ENCODE results near the gene ENSA. TPM values are rescaled to one million over a fixed set of nuclear protein-coding genes. Genes with fewer than 3 reads are reported as not detected.

ENSA gene
- total RNA-seq, 1 experiment from 2014 or later: 178 TPM

DNA sequence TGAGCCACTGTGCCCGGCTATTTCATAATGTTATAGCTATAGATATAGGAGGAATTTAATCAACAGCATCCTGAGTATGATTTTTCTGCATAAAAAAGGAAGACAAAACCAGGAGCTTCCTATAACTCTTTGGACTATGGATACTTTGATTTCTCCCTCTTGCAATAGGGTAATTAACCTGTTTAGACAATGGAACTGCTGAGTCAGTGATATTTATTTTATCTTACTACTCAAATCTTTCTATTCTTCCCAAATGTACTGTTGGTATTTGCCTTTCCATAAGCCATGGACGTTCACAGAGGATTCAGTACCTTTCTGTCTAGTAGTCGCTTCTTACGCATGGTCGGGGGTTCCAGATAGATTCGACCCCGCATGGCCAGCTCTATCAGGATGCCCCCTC is 33.9 kb upstream of the ENSA start:
- ChIA-PET POLR2A (no interaction called here), CTCF (no interaction called here)
- Histone ChIP-seq H3K36me3 (ENCODE audit: control insufficient read depth, insufficient read depth, low read length) (no peaks in the 10 kb centered on the region), H3K9me3 (no peaks in the 10 kb centered on the region), H3K4me1 (peaks cover 7% of the 10 kb centered on the region), H3K27me3 (replicated peaks; ENCODE audit: control insufficient read depth, insufficient read depth, low read length) (no peaks in the 10 kb centered on the region), H3K4me3 (ENCODE audit: low read depth, low read length) (no peak overlapping the region)
- no peak overlapping the region for H3K4me3 Mint-ChIP-seq (ENCODE audit: unreplicated experiment)
- H3K36me3 Mint-ChIP-seq (ENCODE audit: insufficient read depth, unreplicated experiment): peaks cover 5% of the 10 kb centered on the region
- intact Hi-C loops (cut with micrococcal nuclease; ENCODE audit: unreplicated experiment): no loop called here
- BruUV-seq (replicated peaks): no TSS peak
- TF ChIP-seq, protein P1, sequence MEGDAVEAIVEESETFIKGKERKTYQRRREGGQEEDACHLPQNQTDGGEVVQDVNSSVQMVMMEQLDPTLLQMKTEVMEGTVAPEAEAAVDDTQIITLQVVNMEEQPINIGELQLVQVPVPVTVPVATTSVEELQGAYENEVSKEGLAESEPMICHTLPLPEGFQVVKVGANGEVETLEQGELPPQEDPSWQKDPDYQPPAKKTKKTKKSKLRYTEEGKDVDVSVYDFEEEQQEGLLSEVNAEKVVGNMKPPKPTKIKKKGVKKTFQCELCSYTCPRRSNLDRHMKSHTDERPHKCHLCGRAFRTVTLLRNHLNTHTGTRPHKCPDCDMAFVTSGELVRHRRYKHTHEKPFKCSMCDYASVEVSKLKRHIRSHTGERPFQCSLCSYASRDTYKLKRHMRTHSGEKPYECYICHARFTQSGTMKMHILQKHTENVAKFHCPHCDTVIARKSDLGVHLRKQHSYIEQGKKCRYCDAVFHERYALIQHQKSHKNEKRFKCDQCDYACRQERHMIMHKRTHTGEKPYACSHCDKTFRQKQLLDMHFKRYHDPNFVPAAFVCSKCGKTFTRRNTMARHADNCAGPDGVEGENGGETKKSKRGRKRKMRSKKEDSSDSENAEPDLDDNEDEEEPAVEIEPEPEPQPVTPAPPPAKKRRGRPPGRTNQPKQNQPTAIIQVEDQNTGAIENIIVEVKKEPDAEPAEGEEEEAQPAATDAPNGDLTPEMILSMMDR (IDR thresholded peaks at IDR 0.05; ENCODE audit: insufficient read depth in 1 of 2, low read depth in 1 of 2, low read length in 1 of 2, severe bottlenecking in 1 of 2, unreplicated experiment in 1 of 2): no peak
- H3K4me1 Mint-ChIP-seq (ENCODE audit: low read depth, unreplicated experiment): peaks cover 10% of the 10 kb centered on the region
- peaks cover 10% of the 10 kb centered on the region for H3K9me3 Mint-ChIP-seq (ENCODE audit: unreplicated experiment)
- H3K27ac Mint-ChIP-seq (ENCODE audit: unreplicated experiment): no peak overlapping the region
- H3K27me3 Mint-ChIP-seq (ENCODE audit: insufficient read depth, unreplicated experiment): no peaks in the 10 kb centered on the region
- DNase-seq: no peak

DNA sequence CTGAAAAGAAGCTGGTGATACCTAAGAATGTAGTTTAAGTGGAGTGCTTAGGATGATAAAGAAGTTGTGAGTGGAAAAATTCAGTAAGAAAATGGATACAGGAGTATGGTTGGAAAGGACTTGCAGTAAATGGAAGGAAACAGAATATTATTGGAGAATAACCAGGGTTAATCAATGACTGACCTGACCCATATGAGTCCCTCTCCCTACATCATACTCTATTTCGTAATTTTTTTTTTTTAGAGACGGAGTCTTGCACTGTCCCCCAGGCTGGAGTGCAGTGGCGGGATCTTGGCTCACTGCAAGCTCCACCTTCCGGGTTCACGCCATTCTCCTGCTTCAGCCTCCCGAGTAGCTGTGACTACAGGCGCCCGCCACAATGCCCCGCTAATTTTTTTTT is 33.4 kb upstream of the ENSA start:
- ChIA-PET CTCF (no interaction called here), POLR2A (no interaction called here)
- no peak overlapping the region for H3K4me3 Mint-ChIP-seq (ENCODE audit: unreplicated experiment)
- peaks cover 5% of the 10 kb centered on the region for H3K36me3 Mint-ChIP-seq (ENCODE audit: insufficient read depth, unreplicated experiment)
- TF ChIP-seq, protein P1 (IDR thresholded peaks at IDR 0.05; ENCODE audit: insufficient read depth in 1 of 2, low read depth in 1 of 2, low read length in 1 of 2, severe bottlenecking in 1 of 2, unreplicated experiment in 1 of 2): no peak
- no peak overlapping the region for H3K27ac Mint-ChIP-seq (ENCODE audit: unreplicated experiment)
- Histone ChIP-seq H3K36me3 (ENCODE audit: control insufficient read depth, insufficient read depth, low read length) (no peaks in the 10 kb centered on the region), H3K4me3 (ENCODE audit: low read depth, low read length) (no peak overlapping the region), H3K27me3 (replicated peaks; ENCODE audit: control insufficient read depth, insufficient read depth, low read length) (no peaks in the 10 kb centered on the region), H3K9me3 (no peaks in the 10 kb centered on the region), H3K4me1 (peaks cover 2% of the 10 kb centered on the region)
- no peak for DNase-seq
- peaks cover 6% of the 10 kb centered on the region for H3K4me1 Mint-ChIP-seq (ENCODE audit: low read depth, unreplicated experiment)
- BruUV-seq (replicated peaks): no TSS peak
- intact Hi-C loops (cut with micrococcal nuclease; ENCODE audit: unreplicated experiment): no loop called here
- H3K27me3 Mint-ChIP-seq (ENCODE audit: insufficient read depth, unreplicated experiment): no peaks in the 10 kb centered on the region
- H3K9me3 Mint-ChIP-seq (ENCODE audit: unreplicated experiment): peaks cover 10% of the 10 kb centered on the region

- intact Hi-C loops (cut with micrococcal nuclease; ENCODE audit: unreplicated experiment): no loop called here
- CTCF ChIA-PET: no interaction called here
- no peaks in the 10 kb centered on the region for H3K4me1 Mint-ChIP-seq (ENCODE audit: low read depth, unreplicated experiment)
- H3K36me3 Mint-ChIP-seq (ENCODE audit: insufficient read depth, unreplicated experiment): peaks cover 5% of the 10 kb centered on the region
- H3K27me3 Mint-ChIP-seq (ENCODE audit: insufficient read depth, unreplicated experiment): no peaks in the 10 kb centered on the region
- no peaks in the 10 kb centered on the region for H3K4me1 ChIP-seq
- TF ChIP-seq, protein P1 (IDR thresholded peaks at IDR 0.05; ENCODE audit: insufficient read depth in 1 of 2, low read depth in 1 of 2, low read length in 1 of 2, severe bottlenecking in 1 of 2, unreplicated experiment in 1 of 2): no peak
- no peaks in the 10 kb centered on the region for H3K36me3 ChIP-seq (ENCODE audit: control insufficient read depth, insufficient read depth, low read length)
- H3K27me3 ChIP-seq (replicated peaks; ENCODE audit: control insufficient read depth, insufficient read depth, low read length): no peaks in the 10 kb centered on the region
- POLR2A ChIA-PET: no interaction called here
- no peaks in the 10 kb centered on the region for H3K9me3 ChIP-seq
- no peak for DNase-seq
- H3K4me3 Mint-ChIP-seq (ENCODE audit: unreplicated experiment): no peak overlapping the region
- no TSS peak for BruUV-seq (replicated peaks)
- H3K27ac Mint-ChIP-seq (ENCODE audit: unreplicated experiment): no peak overlapping the region
- H3K4me3 ChIP-seq (ENCODE audit: low read depth, low read length): no peak overlapping the region
- peaks cover 10% of the 10 kb centered on the region for H3K9me3 Mint-ChIP-seq (ENCODE audit: unreplicated experiment)
These were observed 31.7 kb upstream of the ENSA start for GRCh38 chr1:150661156-150661555.

Data from Caco-2 (cell line).